Mesendoderm (in vitro differentiated cells): ENCODE results near the gene NDST1. TPM values are rescaled to one million over a fixed set of nuclear protein-coding genes. Genes with fewer than 3 reads are reported as not detected.
A peak's percentile ranks its signal among the peaks of the same experiment; 100 is the strongest.

ENCODE experiments used
- DNase-seq: peaks from one replicate; pipeline ENCODE4 v3.0.0; 2013
- H2AK5ac ChIP-seq: 2 replicates; pipeline ENCODE4 v1.6.1; 2013; ENCODE audit warnings: low read length, inconsistent platforms
- H2BK120ac ChIP-seq: 2 replicates; pipeline ENCODE4 v1.6.1; 2013; ENCODE audit warnings: low read depth, mild to moderate bottlenecking, low read length, moderate library complexity, mixed read lengths
- H2BK15ac ChIP-seq: replicated peaks from 2 replicates; pipeline ENCODE4 v1.6.1; 2013; ENCODE audit warnings: low read depth, mild to moderate bottlenecking, moderate library complexity
- H2BK5ac ChIP-seq: 2 replicates; pipeline ENCODE4 v1.6.1; 2013; ENCODE audit warnings: low read length, inconsistent platforms
- H3K18ac ChIP-seq: 2 replicates; pipeline ENCODE4 v1.6.1; 2013; ENCODE audit warnings: mild to moderate bottlenecking, low read length, mixed read lengths
- H3K23ac ChIP-seq: one replicate; pipeline ENCODE4 v1.6.1; 2013; ENCODE audit warnings: low read length
- H3K27ac ChIP-seq: 2 replicates; pipeline ENCODE4 v1.5.1; 2013; ENCODE audit warnings: low read depth, mild to moderate bottlenecking, inconsistent platforms, low read length, moderate library complexity
- H3K27me3 ChIP-seq: 2 replicates; pipeline ENCODE4 v1.6.1; 2013; ENCODE audit warnings: low read length, control low read depth, mild to moderate bottlenecking, inconsistent platforms; ENCODE audit not compliant: insufficient read depth, poor library complexity
- H3K36me3 ChIP-seq: 2 replicates; pipeline ENCODE4 v1.6.1; 2013; ENCODE audit warnings: low read length, inconsistent platforms; ENCODE audit not compliant: control insufficient read depth, insufficient read depth
- H3K4ac ChIP-seq: one replicate; pipeline ENCODE4 v1.6.1; 2013; ENCODE audit warnings: low read depth, mild to moderate bottlenecking, low read length, moderate library complexity
- H3K4me1 ChIP-seq: 2 replicates; pipeline ENCODE4 v1.6.1; 2013; ENCODE audit warnings: low read depth, low read length, inconsistent platforms; ENCODE audit not compliant: control insufficient read depth
- H3K4me2 ChIP-seq: 2 replicates; pipeline ENCODE4 v1.6.1; 2013; ENCODE audit warnings: low read length
- H3K4me3 ChIP-seq: 2 replicates; pipeline ENCODE4 v1.5.1; 2013; ENCODE audit warnings: mild to moderate bottlenecking, low read length
- H3K56ac ChIP-seq: one replicate; pipeline ENCODE4 v1.6.1; 2013; ENCODE audit warnings: low read length
- H3K79me1 ChIP-seq: 2 replicates; pipeline ENCODE4 v1.6.1; 2013; ENCODE audit warnings: low read length, inconsistent platforms
- H3K79me2 ChIP-seq: 2 replicates; pipeline ENCODE4 v1.6.1; 2013; ENCODE audit warnings: mild to moderate bottlenecking, low read length; ENCODE audit not compliant: control insufficient read depth, insufficient read depth
- H3K9ac ChIP-seq: 2 replicates; pipeline ENCODE4 v1.6.1; 2013; ENCODE audit warnings: low read length, inconsistent platforms
- H4K5ac ChIP-seq: one replicate; pipeline ENCODE4 v1.6.1; 2013; ENCODE audit warnings: low read length
- H4K8ac ChIP-seq: one replicate; pipeline ENCODE4 v1.6.1; 2013; ENCODE audit warnings: low read depth, mild to moderate bottlenecking, control low read depth, low read length, moderate library complexity
- WGBS: extraction: QIAGEN DNeasy Blood & Tissue Kit; methylation state at CpG from one replicate; pipeline ENCODE4 v1.1.7; 2013; ENCODE audit warnings: low lambda C conversion rate, missing lambda C conversion rate; ENCODE audit not compliant: insufficient coverage; ENCODE audit errors: extremely low coverage; 5-methylcytosine and 5-hydroxymethylcytosine counted together
- polyA plus RNA-seq, 2 experiments: library from polyadenylated mRNA; stranded (reverse); fragments of 200-250 nt; gene quantifications; one replicate each; pipeline ENCODE4 v1.2.3, GENCODE V29; 2013

The NDST1 gene
- 36.0 TPM for polyA plus RNA-seq (2013, experiment 1 of 2)
- polyA plus RNA-seq (2013, experiment 2 of 2) = 34.9 TPM

DNA sequence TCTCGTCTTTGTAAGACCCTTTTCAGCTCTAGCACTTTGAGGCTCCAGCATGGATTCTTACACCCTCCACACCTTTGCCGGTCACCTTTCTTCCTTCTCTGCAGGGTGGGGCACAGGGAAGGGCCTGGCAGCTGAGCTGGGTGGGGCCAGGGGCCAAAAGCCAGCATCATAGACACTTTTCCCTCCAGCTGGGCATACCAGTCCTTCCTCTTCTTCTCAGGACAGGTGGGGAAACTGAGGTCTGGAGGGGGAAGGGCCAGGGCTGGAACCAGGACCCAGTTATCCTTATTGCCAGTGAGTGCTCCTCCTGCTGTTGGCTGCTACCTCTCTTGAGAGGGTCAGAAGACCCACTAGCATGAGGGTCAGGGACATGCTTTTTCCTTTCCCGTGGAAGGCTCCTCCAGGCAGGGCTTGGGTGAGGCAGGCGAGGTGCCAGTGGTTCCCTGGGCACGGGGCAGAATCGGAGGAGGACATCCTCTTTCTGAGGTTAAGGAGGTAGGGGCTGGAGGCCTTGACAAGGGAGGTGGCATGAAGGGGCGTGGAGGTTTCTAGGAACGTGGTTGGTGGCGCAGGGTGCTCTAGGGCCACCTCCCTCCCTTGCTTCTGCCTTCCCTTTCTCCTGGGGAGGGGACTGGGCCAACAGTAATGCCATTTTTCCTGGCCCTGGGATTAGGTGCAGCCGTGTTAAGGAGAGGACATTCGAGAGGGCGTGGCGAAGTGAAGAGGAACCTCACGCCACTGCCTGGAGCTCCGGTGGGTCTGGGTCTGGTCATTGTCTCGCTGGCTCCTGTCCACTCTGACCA, at the start of gene NDST1:
NDST1 (plus strand) TSS at position 658 of the 803 bp plus-strand sequence. CDS start 13,124 bp downstream, outside the sequence.
- Histone ChIP-seq H3K9ac (no peak within 1 kb of the TSS), H3K4me1 (peaks cover 16% of the 10 kb centered on the region), H3K56ac (peak within 1 kb of the TSS; percentile 40), H2BK120ac (no peak within 1 kb of the TSS), H3K27ac (no peak within 1 kb of the TSS), H4K8ac (no peak within 1 kb of the TSS), H3K27me3 (no peaks in the 10 kb centered on the region), H3K4me2 (no peak within 1 kb of the TSS), H4K5ac (no peak within 1 kb of the TSS), H3K4me3 (no peak within 1 kb of the TSS), H3K36me3 (no peaks in the 10 kb centered on the region), H3K23ac (no peak within 1 kb of the TSS), H2BK15ac (no peak within 1 kb of the TSS), H3K4ac (no peak within 1 kb of the TSS), H2BK5ac (no peak within 1 kb of the TSS), H3K79me2 (peaks cover 95% of the 10 kb centered on the region), H3K18ac (no peak within 1 kb of the TSS), H2AK5ac (no peak within 1 kb of the TSS), H3K79me1 (peaks cover 51% of the 10 kb centered on the region)
- no CpG with 5 or more reads among the region's 16 CpGs for WGBS
- no peak for DNase-seq

DNA sequence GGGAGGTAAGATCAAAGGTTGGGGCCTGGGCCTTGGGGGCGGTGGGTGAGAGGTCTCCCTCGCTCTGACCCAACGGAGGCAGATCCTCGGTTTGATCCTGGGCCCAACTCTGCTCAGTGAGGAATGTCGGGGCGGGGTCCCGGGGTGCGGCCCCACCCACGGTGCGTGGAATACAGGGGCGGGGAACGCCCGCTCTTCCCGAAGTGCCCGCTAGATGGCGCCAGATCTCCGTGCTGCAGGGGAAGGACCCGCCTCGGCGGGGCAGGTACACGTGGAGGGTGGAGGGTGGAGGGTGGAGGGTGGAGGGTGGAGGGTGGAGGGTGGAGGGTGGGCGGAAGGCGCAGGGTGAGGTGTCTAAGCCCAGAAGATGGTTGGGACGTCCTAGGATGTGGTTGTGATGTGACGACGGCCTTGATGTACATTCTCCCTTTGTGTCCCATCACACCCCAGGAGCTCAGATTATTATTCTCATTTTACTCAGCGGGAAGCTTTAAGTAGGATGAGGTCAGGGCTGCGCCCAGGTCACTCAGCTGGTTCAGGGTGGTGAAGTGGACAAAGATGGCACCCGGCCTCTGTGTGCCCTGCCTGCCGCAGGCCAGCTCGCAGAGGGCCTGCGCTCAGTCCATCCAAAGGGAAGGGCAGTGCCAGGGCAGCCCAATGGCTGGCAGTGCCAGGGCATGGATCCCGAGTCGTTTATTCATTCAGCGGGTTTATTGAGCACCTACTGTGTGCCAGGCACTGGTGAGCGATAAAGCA, 49.0 kb upstream of the NDST1 start:
- H2BK120ac ChIP-seq = no peak overlapping the region
- H2AK5ac ChIP-seq = peak overlapping the region; percentile 66
- H2BK15ac ChIP-seq = no peak overlapping the region
- H3K4me2 ChIP-seq = no peak overlapping the region
- H3K9ac ChIP-seq = peak overlapping the region; percentile 27
- peak; percentile 75 for DNase-seq
- H3K79me1 ChIP-seq = no peaks in the 10 kb centered on the region
- H3K23ac ChIP-seq = no peak overlapping the region
- no CpG with 5 or more reads among the region's 36 CpGs for WGBS
- H3K27ac ChIP-seq = no peak overlapping the region
- H3K27me3 ChIP-seq = no peaks in the 10 kb centered on the region
- H3K56ac ChIP-seq = peak overlapping the region; percentile 34
- no peaks in the 10 kb centered on the region for H3K79me2 ChIP-seq
- no peak overlapping the region for H3K18ac ChIP-seq
- H3K4me3 ChIP-seq = no peak overlapping the region
- H3K4ac ChIP-seq = no peak overlapping the region
- H2BK5ac ChIP-seq = peak overlapping the region; percentile 5
- H4K5ac ChIP-seq = no peak overlapping the region
- H3K4me1 ChIP-seq = peaks cover 14% of the 10 kb centered on the region
- no peaks in the 10 kb centered on the region for H3K36me3 ChIP-seq
- H4K8ac ChIP-seq = no peak overlapping the region

DNA sequence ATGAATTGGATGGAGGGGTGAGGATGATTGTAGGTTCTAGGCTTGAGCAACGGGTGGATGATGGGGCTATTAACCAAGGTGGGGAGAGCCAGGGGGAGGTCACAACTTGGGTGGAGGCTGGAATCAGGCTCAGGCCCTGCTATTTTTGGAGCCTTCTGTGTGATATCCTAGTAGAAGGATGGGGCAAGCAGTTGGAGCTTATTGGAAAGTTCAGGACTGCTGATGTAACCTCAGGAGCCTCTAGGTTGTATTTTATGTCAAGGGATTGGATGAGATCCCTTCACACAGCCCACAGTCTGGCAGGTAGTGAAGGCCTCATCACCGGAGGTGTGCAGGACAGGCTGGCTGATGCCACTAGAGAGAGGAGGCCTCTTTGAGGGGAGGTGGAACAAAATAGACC, 47.1 kb upstream of the NDST1 start:
- no CpG with 5 or more reads among the region's 2 CpGs for WGBS
- Histone ChIP-seq H3K18ac (peak overlapping the region; percentile 62), H2BK15ac (no peak overlapping the region), H3K4ac (peak overlapping the region; percentile 64), H3K4me3 (no peak overlapping the region), H3K36me3 (no peaks in the 10 kb centered on the region), H2AK5ac (peak overlapping the region; percentile 5), H3K56ac (peak overlapping the region; percentile 68), H4K5ac (no peak overlapping the region), H3K4me2 (no peak overlapping the region), H3K9ac (peak overlapping the region; percentile 28), H3K27me3 (no peaks in the 10 kb centered on the region), H3K23ac (no peak overlapping the region), H4K8ac (no peak overlapping the region), H2BK5ac (peak overlapping the region; percentile 62), H3K79me1 (no peaks in the 10 kb centered on the region), H2BK120ac (peak overlapping the region; percentile 47), H3K4me1 (peaks cover 17% of the 10 kb centered on the region), H3K79me2 (no peaks in the 10 kb centered on the region), H3K27ac (peak overlapping the region; percentile 47)
- DNase-seq = no peak

DNA sequence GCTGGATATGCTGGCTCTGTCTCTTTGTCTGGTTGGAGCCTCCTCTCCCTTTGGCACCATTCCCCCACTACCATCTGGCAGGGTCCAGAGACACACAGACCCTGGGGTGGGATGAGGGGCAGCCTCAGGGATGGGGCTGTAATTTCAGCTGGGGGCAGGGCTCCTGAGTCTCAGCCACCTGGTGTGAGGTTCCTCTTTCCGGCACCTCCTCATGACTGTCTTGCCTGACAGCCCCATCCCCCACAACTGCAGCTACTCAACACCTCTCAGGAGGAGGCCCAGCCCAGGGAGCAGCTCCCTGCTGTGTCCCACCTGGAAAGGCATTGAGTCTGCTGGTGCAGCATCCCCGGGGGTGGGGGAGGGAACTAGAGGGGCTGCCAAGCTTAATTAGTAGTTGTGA, 46.7 kb upstream of the NDST1 start:
- no peak overlapping the region for H2AK5ac ChIP-seq
- no peak overlapping the region for H2BK15ac ChIP-seq
- H3K27ac ChIP-seq = peak overlapping the region; percentile 47
- H3K23ac ChIP-seq = no peak overlapping the region
- peak; percentile 47 for DNase-seq
- no CpG with 5 or more reads among the region's 2 CpGs for WGBS
- H3K4ac ChIP-seq = peak overlapping the region; percentile 64
- H3K4me3 ChIP-seq = no peak overlapping the region
- H3K18ac ChIP-seq = peak overlapping the region; percentile 62
- peak overlapping the region; percentile 47 for H2BK120ac ChIP-seq
- H3K9ac ChIP-seq = peak overlapping the region; percentile 28
- no peaks in the 10 kb centered on the region for H3K27me3 ChIP-seq
- peak overlapping the region; percentile 68 for H3K56ac ChIP-seq
- H4K5ac ChIP-seq = no peak overlapping the region
- H3K36me3 ChIP-seq = no peaks in the 10 kb centered on the region
- no peaks in the 10 kb centered on the region for H3K79me2 ChIP-seq
- no peak overlapping the region for H4K8ac ChIP-seq
- no peaks in the 10 kb centered on the region for H3K79me1 ChIP-seq
- peak overlapping the region; percentile 62 for H2BK5ac ChIP-seq
- no peak overlapping the region for H3K4me2 ChIP-seq
- peaks cover 17% of the 10 kb centered on the region for H3K4me1 ChIP-seq

DNA sequence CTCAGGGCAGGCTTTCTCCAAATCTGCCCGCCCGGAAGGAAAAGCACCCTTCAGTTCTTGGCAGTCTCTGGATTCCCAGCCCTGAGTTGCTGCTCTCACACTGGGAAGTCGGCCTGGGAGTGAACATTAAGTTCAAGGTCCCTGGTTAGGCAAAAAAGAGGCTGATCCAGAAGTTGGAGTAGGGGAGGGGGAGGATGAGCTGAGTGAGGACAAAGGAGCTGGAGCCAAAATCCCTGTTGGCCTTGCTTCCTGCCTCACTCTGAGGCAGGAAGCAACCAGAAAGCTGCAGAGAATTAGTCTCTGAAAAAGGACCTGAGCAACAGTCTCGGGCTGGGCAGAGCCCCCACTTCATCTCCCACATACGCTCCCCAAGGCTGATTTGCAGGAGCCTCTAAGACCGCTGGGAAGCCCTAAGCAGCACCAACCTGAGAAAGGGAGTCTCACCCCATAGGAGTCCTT, 43.3 kb upstream of the NDST1 start:
- Histone ChIP-seq H3K18ac (peak overlapping the region; percentile 52), H3K4ac (no peak overlapping the region), H3K36me3 (no peaks in the 10 kb centered on the region), H3K9ac (peak overlapping the region; percentile 43), H4K8ac (no peak overlapping the region), H3K79me1 (no peaks in the 10 kb centered on the region), H2AK5ac (no peak overlapping the region), H3K56ac (peak overlapping the region; percentile 80), H3K23ac (peak overlapping the region; percentile 29), H2BK120ac (peak overlapping the region; percentile 47), H2BK5ac (peak overlapping the region; percentile 90), H4K5ac (peak overlapping the region; percentile 68), H3K4me3 (no peak overlapping the region), H3K79me2 (no peaks in the 10 kb centered on the region), H3K4me2 (no peak overlapping the region), H3K27me3 (no peaks in the 10 kb centered on the region), H3K27ac (peak overlapping the region; percentile 65), H2BK15ac (no peak overlapping the region), H3K4me1 (peaks cover 15% of the 10 kb centered on the region)
- WGBS = no CpG with 5 or more reads among the region's 6 CpGs
- peak; percentile 77 for DNase-seq
